Measurements from ENCODE around the gene PRKN.

DNA sequence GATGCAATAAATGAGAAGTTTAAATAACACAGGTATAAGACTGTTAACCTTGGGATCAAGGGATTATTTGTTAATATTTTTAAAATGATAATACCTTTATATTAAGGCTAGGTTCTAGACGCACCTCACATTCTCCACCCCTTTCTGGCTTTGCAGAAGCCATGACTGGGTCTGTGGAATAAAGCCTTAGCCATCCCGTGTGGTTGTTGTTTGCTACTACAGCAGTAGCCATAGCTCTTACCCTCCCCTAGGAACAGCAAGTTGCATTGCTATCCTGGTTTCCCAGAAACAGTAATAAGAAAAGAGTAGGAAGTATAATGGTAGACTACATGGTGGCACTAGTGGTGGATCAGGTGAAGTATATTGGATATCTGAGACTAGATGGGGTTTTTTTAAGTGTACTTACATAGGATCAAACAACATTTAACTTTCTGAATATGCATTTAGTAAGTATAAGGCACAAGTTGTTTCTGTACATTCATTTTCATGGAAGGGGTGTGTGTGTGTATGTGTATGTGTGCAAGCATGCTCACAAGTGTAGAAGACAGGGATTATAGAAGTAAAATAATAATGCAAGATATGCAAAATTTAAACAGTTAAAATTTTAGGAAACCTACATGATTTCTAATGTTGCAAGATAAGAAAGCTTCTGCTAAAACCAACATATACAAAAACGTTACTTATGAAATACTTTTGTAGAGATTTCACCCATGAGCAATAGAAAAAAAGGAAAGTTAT, 384.2 kb downstream of the PRKN start:
- no peak for TF ChIP-seq POLR2AphosphoS5 (IDR thresholded peaks at IDR 0.05)
- TF ChIP-seq, protein P1, sequence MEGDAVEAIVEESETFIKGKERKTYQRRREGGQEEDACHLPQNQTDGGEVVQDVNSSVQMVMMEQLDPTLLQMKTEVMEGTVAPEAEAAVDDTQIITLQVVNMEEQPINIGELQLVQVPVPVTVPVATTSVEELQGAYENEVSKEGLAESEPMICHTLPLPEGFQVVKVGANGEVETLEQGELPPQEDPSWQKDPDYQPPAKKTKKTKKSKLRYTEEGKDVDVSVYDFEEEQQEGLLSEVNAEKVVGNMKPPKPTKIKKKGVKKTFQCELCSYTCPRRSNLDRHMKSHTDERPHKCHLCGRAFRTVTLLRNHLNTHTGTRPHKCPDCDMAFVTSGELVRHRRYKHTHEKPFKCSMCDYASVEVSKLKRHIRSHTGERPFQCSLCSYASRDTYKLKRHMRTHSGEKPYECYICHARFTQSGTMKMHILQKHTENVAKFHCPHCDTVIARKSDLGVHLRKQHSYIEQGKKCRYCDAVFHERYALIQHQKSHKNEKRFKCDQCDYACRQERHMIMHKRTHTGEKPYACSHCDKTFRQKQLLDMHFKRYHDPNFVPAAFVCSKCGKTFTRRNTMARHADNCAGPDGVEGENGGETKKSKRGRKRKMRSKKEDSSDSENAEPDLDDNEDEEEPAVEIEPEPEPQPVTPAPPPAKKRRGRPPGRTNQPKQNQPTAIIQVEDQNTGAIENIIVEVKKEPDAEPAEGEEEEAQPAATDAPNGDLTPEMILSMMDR (IDR thresholded peaks at IDR 0.05) = no peak
- no peak for TF ChIP-seq POLR2A (IDR thresholded peaks at IDR 0.05)
- TF ChIP-seq EP300 (IDR thresholded peaks at IDR 0.05; ENCODE audit: low read depth) = no peak
